ENCODE results near the gene MAPK4. TPM values are rescaled to one million over a fixed set of nuclear protein-coding genes. Genes with fewer than 3 reads are reported as not detected.

MAPK4 gene
- polyA plus RNA-seq, 1 experiment = not detected

GRCh38 chr18:50644146-50644545 is 84.3 kb downstream of the MAPK4 start:
- Histone ChIP-seq H3K9me3 (ENCODE audit: control insufficient read depth, insufficient read depth, low read length) (no peaks in the 10 kb centered on the region), H3K27ac (ENCODE audit: low read depth, low read length) (no peak overlapping the region), H3K27me3 (ENCODE audit: control insufficient read depth, insufficient read depth, low read length) (peaks cover 2% of the 10 kb centered on the region), H3K4me3 (ENCODE audit: low read depth, low read length) (no peak overlapping the region)
- no peak for TF ChIP-seq CTCF (IDR thresholded peaks at IDR 0.05; ENCODE audit: low read depth, low read length)
- no peak for DNase-seq (ENCODE audit: low read depth, low spot score)
- ChIA-PET CTCF (no interaction called here), POLR2A (no interaction called here)

DNA sequence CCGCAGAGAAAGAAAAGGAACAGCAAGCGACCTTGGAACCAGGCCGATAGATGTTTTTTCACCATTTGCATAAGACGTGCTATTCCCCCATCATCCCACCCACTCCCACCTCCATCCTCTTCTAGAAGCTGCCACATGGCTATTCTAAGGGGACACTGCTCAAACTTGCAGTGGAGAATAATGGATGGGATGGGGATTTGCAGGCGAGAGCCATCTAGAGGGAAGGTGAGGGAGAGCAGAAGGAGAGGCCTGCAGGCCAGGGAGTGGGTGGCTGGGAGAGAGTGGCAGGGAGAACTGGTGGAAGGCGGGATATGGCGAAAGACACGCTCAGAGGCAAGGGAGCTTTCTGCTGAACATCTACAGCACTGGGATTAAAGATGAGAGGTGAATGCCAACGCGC is 84.9 kb downstream of the MAPK4 start:
- ChIA-PET POLR2A (no interaction called here), CTCF (no interaction called here)
- TF ChIP-seq CTCF (IDR thresholded peaks at IDR 0.05; ENCODE audit: low read depth, low read length) = no peak
- Histone ChIP-seq H3K9me3 (ENCODE audit: control insufficient read depth, insufficient read depth, low read length) (no peaks in the 10 kb centered on the region), H3K4me3 (ENCODE audit: low read depth, low read length) (no peak overlapping the region), H3K27me3 (ENCODE audit: control insufficient read depth, insufficient read depth, low read length) (peaks cover 2% of the 10 kb centered on the region), H3K27ac (ENCODE audit: low read depth, low read length) (no peak overlapping the region)
- DNase-seq (ENCODE audit: low read depth, low spot score) = no peak

DNA sequence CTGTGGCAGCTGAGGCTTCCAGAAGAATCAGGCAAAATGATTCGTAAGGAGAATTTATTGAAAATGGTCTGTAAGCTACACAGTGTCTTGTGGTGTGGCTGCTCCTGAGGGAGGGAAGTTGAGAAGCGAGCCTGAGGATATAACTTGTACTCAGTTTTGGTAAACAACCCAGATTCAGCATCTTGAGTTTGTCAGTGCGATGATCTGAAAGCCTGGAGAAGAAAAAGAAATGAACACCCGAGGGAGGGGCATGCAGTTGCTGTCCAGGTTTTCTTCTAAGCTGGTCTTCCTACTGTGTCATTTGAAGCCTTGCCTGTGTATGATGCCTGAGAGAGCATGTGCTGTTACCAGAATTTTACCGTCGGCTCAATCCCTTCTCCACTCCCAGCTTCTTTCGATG is 87.3 kb downstream of the MAPK4 start:
- Histone ChIP-seq H3K27ac (ENCODE audit: low read depth, low read length) (no peak overlapping the region), H3K4me3 (ENCODE audit: low read depth, low read length) (no peak overlapping the region), H3K27me3 (ENCODE audit: control insufficient read depth, insufficient read depth, low read length) (no peaks in the 10 kb centered on the region), H3K9me3 (ENCODE audit: control insufficient read depth, insufficient read depth, low read length) (no peaks in the 10 kb centered on the region)
- CTCF ChIA-PET = no interaction called here
- DNase-seq (ENCODE audit: low read depth, low spot score) = no peak
- TF ChIP-seq CTCF (IDR thresholded peaks at IDR 0.05; ENCODE audit: low read depth, low read length) = no peak
- POLR2A ChIA-PET = no interaction called here

- H3K27ac ChIP-seq (ENCODE audit: low read depth, low read length) = no peak overlapping the region
- POLR2A ChIA-PET = no interaction called here
- CTCF ChIA-PET = no interaction called here
- H3K27me3 ChIP-seq (ENCODE audit: control insufficient read depth, insufficient read depth, low read length) = no peaks in the 10 kb centered on the region
- no peak for TF ChIP-seq CTCF (IDR thresholded peaks at IDR 0.05; ENCODE audit: low read depth, low read length)
- H3K4me3 ChIP-seq (ENCODE audit: low read depth, low read length) = no peak overlapping the region
- no peaks in the 10 kb centered on the region for H3K9me3 ChIP-seq (ENCODE audit: control insufficient read depth, insufficient read depth, low read length)
- no peak for DNase-seq (ENCODE audit: low read depth, low spot score)
These were observed 87.9 kb downstream of the MAPK4 start for GRCh38 chr18:50647792-50648191.

GRCh38 chr18:50649821-50650220 is 89.9 kb downstream of the MAPK4 start:
- ChIA-PET POLR2A (no interaction called here), CTCF (no interaction called here)
- H3K27ac ChIP-seq (ENCODE audit: low read depth, low read length) = no peak overlapping the region
- H3K27me3 ChIP-seq (ENCODE audit: control insufficient read depth, insufficient read depth, low read length) = no peaks in the 10 kb centered on the region
- no peak overlapping the region for H3K4me3 ChIP-seq (ENCODE audit: low read depth, low read length)
- no peak for DNase-seq (ENCODE audit: low read depth, low spot score)
- no peak for TF ChIP-seq CTCF (IDR thresholded peaks at IDR 0.05; ENCODE audit: low read depth, low read length)
- no peaks in the 10 kb centered on the region for H3K9me3 ChIP-seq (ENCODE audit: control insufficient read depth, insufficient read depth, low read length)
